ENCODE measurements around the gene PSMA6.

Gene PSMA6
- long read RNA-seq, transcript PSMA6-215 (6 exons, 978 nt): minor isoform, 7 of 448 reads
- long read RNA-seq, transcript PSMA6-208 (4 exons, 655 nt): minor isoform, 5 of 448 reads
- long read RNA-seq, transcript PSMA6-201 (7 exons, 1,029 nt): major isoform, 431 of 448 reads
- long read RNA-seq, partial matches to known transcripts: 2 of 448 reads
- long read RNA-seq, other reads (novel, unspliced or antisense): 3 of 448 reads

- TF ChIP-seq CTCF (IDR thresholded peaks at IDR 0.05; ENCODE audit: insufficient read depth, low read length): no peak
- TF ChIP-seq SPI1 (IDR thresholded peaks at IDR 0.05; ENCODE audit: borderline replicate concordance, low read depth): no peak; the same call in 1 of the 2 replicates
- TF ChIP-seq POLR2AphosphoS5 (IDR thresholded peaks at IDR 0.05; ENCODE audit: low read depth): peak; percentile 81
- no peak for TF ChIP-seq REST (IDR thresholded peaks at IDR 0.05; ENCODE audit: insufficient replicate concordance, low read depth)
- TF ChIP-seq GABPA (IDR thresholded peaks at IDR 0.05; ENCODE audit: low read depth): peak; percentile 99
Measured at GRCh38 chr14:35292051-35292769, at the start of gene PSMA6. Gene PSMA6, plus strand, starts transcription at chr14:35292382. Its CDS starts 95 bp downstream, at chr14:35292477.

GRCh38 chr14:35242599-35243311, 49.4 kb upstream of the PSMA6 start:
- no peak overlapping the region for H3K27ac ChIP-seq (replicated peaks)
- TF ChIP-seq CTCF (IDR thresholded peaks at IDR 0.05; ENCODE audit: insufficient read depth, low read length) (no peak), GABPA (IDR thresholded peaks at IDR 0.05; ENCODE audit: low read depth) (no peak), POLR2AphosphoS5 (IDR thresholded peaks at IDR 0.05; ENCODE audit: low read depth) (no peak), REST (IDR thresholded peaks at IDR 0.05; ENCODE audit: insufficient replicate concordance, low read depth) (no peak), SPI1 (IDR thresholded peaks at IDR 0.05; ENCODE audit: borderline replicate concordance, low read depth) (no peak)

More at GRCh38 chr14:35292051-35292769, at the start of gene PSMA6:
- H3K4me3 ChIP-seq (replicated peaks; ENCODE audit: insufficient read depth, low read length): peak within 1 kb of the TSS; percentile 65
- DNase-seq (ENCODE audit: low read depth in 1 of 2, low spot score in 1 of 2): peak; percentile 99 to 100
- no peaks in the 10 kb centered on the region for H3K27me3 ChIP-seq (ENCODE audit: insufficient read depth, poor library complexity, severe bottlenecking)
- peak within 1 kb of the TSS; percentile 86 for H3K27ac ChIP-seq (replicated peaks)

GRCh38 chr14:35243956-35244355, 48.2 kb upstream of the PSMA6 start:
- TF ChIP-seq POLR2AphosphoS5 (IDR thresholded peaks at IDR 0.05; ENCODE audit: low read depth) (no peak), SPI1 (IDR thresholded peaks at IDR 0.05; ENCODE audit: borderline replicate concordance, low read depth) (no peak)
- Histone ChIP-seq H3K27me3 (ENCODE audit: insufficient read depth, poor library complexity, severe bottlenecking) (no peaks in the 10 kb centered on the region), H3K4me3 (replicated peaks; ENCODE audit: insufficient read depth, low read length) (no peak overlapping the region), H3K27ac (replicated peaks) (no peak overlapping the region)
- no peak for DNase-seq (ENCODE audit: low read depth in 1 of 2, low spot score in 1 of 2)

More at GRCh38 chr14:35242599-35243311, 49.4 kb upstream of the PSMA6 start:
- Histone ChIP-seq H3K27me3 (ENCODE audit: insufficient read depth, poor library complexity, severe bottlenecking) (no peaks in the 10 kb centered on the region), H3K4me3 (replicated peaks; ENCODE audit: insufficient read depth, low read length) (no peak overlapping the region)
- no peak for DNase-seq (ENCODE audit: low read depth in 1 of 2, low spot score in 1 of 2)

- H3K4me3 ChIP-seq (replicated peaks; ENCODE audit: insufficient read depth, low read length): no peak overlapping the region
- no peak overlapping the region for H3K27ac ChIP-seq (replicated peaks)
- no peak for DNase-seq (ENCODE audit: low read depth in 1 of 2, low spot score in 1 of 2)
- TF ChIP-seq GABPA (IDR thresholded peaks at IDR 0.05; ENCODE audit: low read depth) (no peak), REST (IDR thresholded peaks at IDR 0.05; ENCODE audit: insufficient replicate concordance, low read depth) (no peak), SPI1 (IDR thresholded peaks at IDR 0.05; ENCODE audit: borderline replicate concordance, low read depth) (no peak)
- no peaks in the 10 kb centered on the region for H3K27me3 ChIP-seq (ENCODE audit: insufficient read depth, poor library complexity, severe bottlenecking)
Measured at GRCh38 chr14:35244542-35244941, 47.6 kb upstream of the PSMA6 start.
